ENCODE measurements around the gene COL15A1.
"Not testable (repeated sequence)": the region's sequence is repeated elsewhere in the genome, so short reads cannot be mapped to it uniquely, and the experiment has no call there.

Gene COL15A1

GRCh38 chr9:98900725-98901124 lies 43.0 kb upstream of the COL15A1 start:
- TF ChIP-seq CTCF (IDR thresholded peaks at IDR 0.05; ENCODE audit: low read depth, low read length), result no peak
- no peak overlapping the region for H3K4me3 ChIP-seq (replicated peaks in 1 of 2; ENCODE audit: low read depth in 2 of 2, low read length in 2 of 2)
- DNase-seq (ENCODE audit: low read depth in 2 of 2), result no peak

GRCh38 chr9:98901843-98902242 lies 41.9 kb upstream of the COL15A1 start:
- H3K4me3 ChIP-seq (replicated peaks in 1 of 2; ENCODE audit: low read depth in 2 of 2, low read length in 2 of 2); DNase-seq (ENCODE audit: low read depth in 2 of 2): not testable (repeated sequence)

- TF ChIP-seq CTCF (IDR thresholded peaks at IDR 0.05; ENCODE audit: low read depth, low read length), result no peak
- no peak overlapping the region for H3K4me3 ChIP-seq (replicated peaks in 1 of 2; ENCODE audit: low read depth in 2 of 2, low read length in 2 of 2)
- no peak for DNase-seq (ENCODE audit: low read depth in 2 of 2)
Observed at GRCh38 chr9:98902516-98902915, 41.2 kb upstream of the COL15A1 start.

GRCh38 chr9:98902925-98903324 lies 40.8 kb upstream of the COL15A1 start:
- no peak for TF ChIP-seq CTCF (IDR thresholded peaks at IDR 0.05; ENCODE audit: low read depth, low read length)
- no peak overlapping the region for H3K4me3 ChIP-seq (replicated peaks in 1 of 2; ENCODE audit: low read depth in 2 of 2, low read length in 2 of 2)
- DNase-seq (ENCODE audit: low read depth in 2 of 2), result no peak

- no peak for DNase-seq (ENCODE audit: low read depth in 2 of 2)
- H3K4me3 ChIP-seq (replicated peaks in 1 of 2; ENCODE audit: low read depth in 2 of 2, low read length in 2 of 2), result no peak overlapping the region
- no peak for TF ChIP-seq CTCF (IDR thresholded peaks at IDR 0.05; ENCODE audit: low read depth, low read length)
Observed at GRCh38 chr9:98903961-98904411, 39.7 kb upstream of the COL15A1 start.

GRCh38 chr9:98905015-98905414 lies 38.7 kb upstream of the COL15A1 start:
- DNase-seq (ENCODE audit: low read depth in 2 of 2), result no peak
- no peak overlapping the region for H3K4me3 ChIP-seq (replicated peaks in 1 of 2; ENCODE audit: low read depth in 2 of 2, low read length in 2 of 2)
- TF ChIP-seq CTCF (IDR thresholded peaks at IDR 0.05; ENCODE audit: low read depth, low read length), result no peak

- DNase-seq (ENCODE audit: low read depth in 2 of 2), result peak; percentile 73 to 79
- no peak for TF ChIP-seq CTCF (IDR thresholded peaks at IDR 0.05; ENCODE audit: low read depth, low read length)
- H3K4me3 ChIP-seq (replicated peaks in 1 of 2; ENCODE audit: low read depth in 2 of 2, low read length in 2 of 2), result no peak overlapping the region
Observed at GRCh38 chr9:98906273-98907040, 37.2 kb upstream of the COL15A1 start.

Data from cardiac fibroblast (primary cell).